ENCODE data around the gene UBN1. TPM values are rescaled to one million over a fixed set of nuclear protein-coding genes. Genes with fewer than 3 reads are reported as not detected.

The UBN1 gene
- polyA plus RNA-seq, 1 donor, result 38.2 TPM

GRCh38 chr16:4915226-4915761 is 68.0 kb downstream of the UBN1 start:
- WGBS (ENCODE audit: insufficient coverage, low lambda C conversion rate), result no CpG with 5 or more reads among the region's 11 CpGs
- H3K4me3 ChIP-seq (ENCODE audit: low read length), result no peak overlapping the region
- no peaks in the 10 kb centered on the region for H3K27me3 ChIP-seq (ENCODE audit: control insufficient read depth, insufficient read depth, low read length)
- H3K27ac ChIP-seq (ENCODE audit: low read length), result no peak overlapping the region
- DNase-seq, result no peak
- peaks cover 1% of the 10 kb centered on the region for H3K36me3 ChIP-seq (ENCODE audit: control insufficient read depth, insufficient read depth, low read length)
- H3K9me3 ChIP-seq (ENCODE audit: control insufficient read depth, low read depth, low read length), result no peaks in the 10 kb centered on the region
- peaks cover 28% of the 10 kb centered on the region for H3K4me1 ChIP-seq (ENCODE audit: control insufficient read depth, insufficient read depth, low read length)

GRCh38 chr16:4917117-4917516 is 69.8 kb downstream of the UBN1 start:
- Histone ChIP-seq H3K4me3 (ENCODE audit: low read length) (no peak overlapping the region), H3K27ac (ENCODE audit: low read length) (no peak overlapping the region), H3K4me1 (ENCODE audit: control insufficient read depth, insufficient read depth, low read length) (peaks cover 21% of the 10 kb centered on the region), H3K27me3 (ENCODE audit: control insufficient read depth, insufficient read depth, low read length) (no peaks in the 10 kb centered on the region), H3K9me3 (ENCODE audit: control insufficient read depth, low read depth, low read length) (no peaks in the 10 kb centered on the region), H3K36me3 (ENCODE audit: control insufficient read depth, insufficient read depth, low read length) (no peaks in the 10 kb centered on the region)
- no CpG with 5 or more reads among the region's 4 CpGs for WGBS (ENCODE audit: insufficient coverage, low lambda C conversion rate)
- no peak for DNase-seq

GRCh38 chr16:4918781-4919251 is 71.5 kb downstream of the UBN1 start:
- DNase-seq, result peak; percentile 66 to 85
- Histone ChIP-seq H3K27ac (ENCODE audit: low read length) (peak overlapping the region; percentile 55), H3K9me3 (ENCODE audit: control insufficient read depth, low read depth, low read length) (no peaks in the 10 kb centered on the region), H3K4me3 (ENCODE audit: low read length) (no peak overlapping the region), H3K4me1 (ENCODE audit: control insufficient read depth, insufficient read depth, low read length) (peaks cover 16% of the 10 kb centered on the region), H3K27me3 (ENCODE audit: control insufficient read depth, insufficient read depth, low read length) (no peaks in the 10 kb centered on the region), H3K36me3 (ENCODE audit: control insufficient read depth, insufficient read depth, low read length) (peaks cover 2% of the 10 kb centered on the region)
- no CpG with 5 or more reads among the region's 13 CpGs for WGBS (ENCODE audit: insufficient coverage, low lambda C conversion rate)

DNA sequence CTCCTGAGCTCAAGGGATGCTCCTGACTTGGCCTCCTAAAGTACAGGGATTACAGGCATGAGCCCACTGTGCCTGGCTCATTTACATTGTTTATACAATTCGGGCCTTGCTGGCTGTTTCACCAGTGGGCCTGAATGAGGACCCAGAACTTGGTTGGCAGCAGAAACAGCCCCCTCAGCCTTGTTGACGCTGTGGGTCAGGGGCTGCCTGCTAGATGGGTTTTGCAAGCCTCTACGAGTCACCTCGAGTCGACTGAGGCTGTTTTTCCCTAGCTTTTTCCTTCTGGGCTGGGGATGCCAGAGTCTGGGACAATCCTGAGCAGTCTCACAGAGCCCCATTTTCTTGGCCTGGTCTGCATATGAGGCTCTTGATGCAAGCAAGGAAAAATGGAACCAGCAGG is 73.5 kb downstream of the UBN1 start:
- no CpG with 5 or more reads among the region's 5 CpGs for WGBS (ENCODE audit: insufficient coverage, low lambda C conversion rate)
- peaks cover 29% of the 10 kb centered on the region for H3K4me1 ChIP-seq (ENCODE audit: control insufficient read depth, insufficient read depth, low read length)
- H3K36me3 ChIP-seq (ENCODE audit: control insufficient read depth, insufficient read depth, low read length), result peaks cover 2% of the 10 kb centered on the region
- H3K4me3 ChIP-seq (ENCODE audit: low read length), result no peak overlapping the region
- no peak overlapping the region for H3K27ac ChIP-seq (ENCODE audit: low read length)
- H3K9me3 ChIP-seq (ENCODE audit: control insufficient read depth, low read depth, low read length), result no peaks in the 10 kb centered on the region
- DNase-seq, result no peak
- no peaks in the 10 kb centered on the region for H3K27me3 ChIP-seq (ENCODE audit: control insufficient read depth, insufficient read depth, low read length)

DNA sequence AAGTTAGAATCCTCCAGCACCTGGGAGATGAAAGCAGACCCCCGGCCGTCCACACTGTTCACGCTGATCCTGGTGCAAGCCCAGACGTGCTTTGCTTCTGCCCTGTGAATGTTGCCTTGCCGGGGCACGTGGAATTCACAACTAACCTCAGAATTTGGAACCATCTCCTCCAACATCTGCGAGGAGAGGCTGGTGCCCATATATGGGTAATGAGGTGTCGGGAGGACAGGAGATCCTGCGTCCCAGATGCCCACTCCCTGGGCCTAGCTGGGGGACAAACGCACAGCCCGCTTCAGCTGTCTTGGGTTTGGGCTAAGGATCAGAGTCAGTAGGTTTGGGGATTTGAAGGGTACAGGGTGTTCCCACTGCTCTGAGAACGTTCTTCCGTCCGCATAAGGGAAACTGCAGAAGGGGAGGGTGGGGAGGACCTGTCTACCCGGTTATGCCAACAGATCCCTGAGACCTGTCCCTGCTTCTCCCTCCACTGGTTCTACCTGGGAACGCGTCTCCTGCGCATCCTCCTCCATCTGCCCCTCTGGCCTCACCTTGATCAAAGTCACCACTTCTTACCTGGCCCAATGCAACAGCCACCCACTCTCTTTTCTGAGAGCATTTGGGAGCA is 75.6 kb downstream of the UBN1 start:
- Histone ChIP-seq H3K4me3 (ENCODE audit: low read length) (no peak overlapping the region), H3K4me1 (ENCODE audit: control insufficient read depth, insufficient read depth, low read length) (peaks cover 29% of the 10 kb centered on the region), H3K27ac (ENCODE audit: low read length) (no peak overlapping the region), H3K27me3 (ENCODE audit: control insufficient read depth, insufficient read depth, low read length) (no peaks in the 10 kb centered on the region), H3K9me3 (ENCODE audit: control insufficient read depth, low read depth, low read length) (peaks cover 2% of the 10 kb centered on the region), H3K36me3 (ENCODE audit: control insufficient read depth, insufficient read depth, low read length) (peaks cover 10% of the 10 kb centered on the region)
- DNase-seq, result no peak
- no CpG with 5 or more reads among the region's 18 CpGs for WGBS (ENCODE audit: insufficient coverage, low lambda C conversion rate)

- H3K27ac ChIP-seq (ENCODE audit: low read length), result no peak overlapping the region
Measured at GRCh38 chr16:4923853-4924252, 76.6 kb downstream of the UBN1 start.

GRCh38 chr16:4924593-4925292 is 77.5 kb downstream of the UBN1 start:
- DNase-seq, result peak; percentile 81 to 89
- peaks cover 13% of the 10 kb centered on the region for H3K4me1 ChIP-seq (ENCODE audit: control insufficient read depth, insufficient read depth, low read length)
- H3K36me3 ChIP-seq (ENCODE audit: control insufficient read depth, insufficient read depth, low read length), result peaks cover 12% of the 10 kb centered on the region
- H3K9me3 ChIP-seq (ENCODE audit: control insufficient read depth, low read depth, low read length), result peaks cover 2% of the 10 kb centered on the region
- no peak overlapping the region for H3K4me3 ChIP-seq (ENCODE audit: low read length)
- peak overlapping the region; percentile 69 for H3K27ac ChIP-seq (ENCODE audit: low read length)
- WGBS (ENCODE audit: insufficient coverage, low lambda C conversion rate), result no CpG with 5 or more reads among the region's 12 CpGs
- H3K27me3 ChIP-seq (ENCODE audit: control insufficient read depth, insufficient read depth, low read length), result no peaks in the 10 kb centered on the region

More at GRCh38 chr16:4923853-4924252, 76.6 kb downstream of the UBN1 start:
- Histone ChIP-seq H3K4me1 (ENCODE audit: control insufficient read depth, insufficient read depth, low read length) (peaks cover 22% of the 10 kb centered on the region), H3K27me3 (ENCODE audit: control insufficient read depth, insufficient read depth, low read length) (no peaks in the 10 kb centered on the region), H3K9me3 (ENCODE audit: control insufficient read depth, low read depth, low read length) (peaks cover 2% of the 10 kb centered on the region), H3K36me3 (ENCODE audit: control insufficient read depth, insufficient read depth, low read length) (peaks cover 12% of the 10 kb centered on the region), H3K4me3 (ENCODE audit: low read length) (no peak overlapping the region)
- no peak for DNase-seq
- 83% methylated on average over 1 of the region's 6 CpGs for WGBS (ENCODE audit: insufficient coverage, low lambda C conversion rate)

GRCh38 chr16:4925293-4925607 is 78.0 kb downstream of the UBN1 start:
- Histone ChIP-seq H3K27me3 (ENCODE audit: control insufficient read depth, insufficient read depth, low read length) (no peaks in the 10 kb centered on the region), H3K4me3 (ENCODE audit: low read length) (no peak overlapping the region), H3K9me3 (ENCODE audit: control insufficient read depth, low read depth, low read length) (peaks cover 2% of the 10 kb centered on the region), H3K27ac (ENCODE audit: low read length) (peak overlapping the region; percentile 69), H3K36me3 (ENCODE audit: control insufficient read depth, insufficient read depth, low read length) (peaks cover 12% of the 10 kb centered on the region), H3K4me1 (ENCODE audit: control insufficient read depth, insufficient read depth, low read length) (peaks cover 13% of the 10 kb centered on the region)
- WGBS (ENCODE audit: insufficient coverage, low lambda C conversion rate), result 67% methylated on average over 3 of the region's 5 CpGs
- no peak for DNase-seq

- H3K9me3 ChIP-seq (ENCODE audit: control insufficient read depth, low read depth, low read length), result peaks cover 2% of the 10 kb centered on the region
- H3K27ac ChIP-seq (ENCODE audit: low read length), result no peak overlapping the region
- no peak for DNase-seq
- peaks cover 12% of the 10 kb centered on the region for H3K36me3 ChIP-seq (ENCODE audit: control insufficient read depth, insufficient read depth, low read length)
- no peak overlapping the region for H3K4me3 ChIP-seq (ENCODE audit: low read length)
- 80% methylated on average over 1 of the region's 5 CpGs for WGBS (ENCODE audit: insufficient coverage, low lambda C conversion rate)
- H3K27me3 ChIP-seq (ENCODE audit: control insufficient read depth, insufficient read depth, low read length), result no peaks in the 10 kb centered on the region
- H3K4me1 ChIP-seq (ENCODE audit: control insufficient read depth, insufficient read depth, low read length), result peaks cover 13% of the 10 kb centered on the region
Measured at GRCh38 chr16:4925791-4926190, 78.5 kb downstream of the UBN1 start.

GRCh38 chr16:4926928-4927327 is 79.6 kb downstream of the UBN1 start:
- no CpG with 5 or more reads among the region's 2 CpGs for WGBS (ENCODE audit: insufficient coverage, low lambda C conversion rate)
- no peak overlapping the region for H3K27ac ChIP-seq (ENCODE audit: low read length)
- no peak for DNase-seq

More at GRCh38 chr16:4926928-4927327, 79.6 kb downstream of the UBN1 start:
- peaks cover 12% of the 10 kb centered on the region for H3K36me3 ChIP-seq (ENCODE audit: control insufficient read depth, insufficient read depth, low read length)
- H3K9me3 ChIP-seq (ENCODE audit: control insufficient read depth, low read depth, low read length), result peaks cover 2% of the 10 kb centered on the region
- peaks cover 13% of the 10 kb centered on the region for H3K4me1 ChIP-seq (ENCODE audit: control insufficient read depth, insufficient read depth, low read length)
- H3K4me3 ChIP-seq (ENCODE audit: low read length), result no peak overlapping the region
- H3K27me3 ChIP-seq (ENCODE audit: control insufficient read depth, insufficient read depth, low read length), result no peaks in the 10 kb centered on the region

All from large intestine (tissue), 3 donors.